ENCODE data around the gene CALHM3. TPM values are rescaled to one million over a fixed set of nuclear protein-coding genes. Genes with fewer than 3 reads are reported as not detected.

The CALHM3 gene
- total RNA-seq, 2 experiments from 2014 or later, result not detected

DNA sequence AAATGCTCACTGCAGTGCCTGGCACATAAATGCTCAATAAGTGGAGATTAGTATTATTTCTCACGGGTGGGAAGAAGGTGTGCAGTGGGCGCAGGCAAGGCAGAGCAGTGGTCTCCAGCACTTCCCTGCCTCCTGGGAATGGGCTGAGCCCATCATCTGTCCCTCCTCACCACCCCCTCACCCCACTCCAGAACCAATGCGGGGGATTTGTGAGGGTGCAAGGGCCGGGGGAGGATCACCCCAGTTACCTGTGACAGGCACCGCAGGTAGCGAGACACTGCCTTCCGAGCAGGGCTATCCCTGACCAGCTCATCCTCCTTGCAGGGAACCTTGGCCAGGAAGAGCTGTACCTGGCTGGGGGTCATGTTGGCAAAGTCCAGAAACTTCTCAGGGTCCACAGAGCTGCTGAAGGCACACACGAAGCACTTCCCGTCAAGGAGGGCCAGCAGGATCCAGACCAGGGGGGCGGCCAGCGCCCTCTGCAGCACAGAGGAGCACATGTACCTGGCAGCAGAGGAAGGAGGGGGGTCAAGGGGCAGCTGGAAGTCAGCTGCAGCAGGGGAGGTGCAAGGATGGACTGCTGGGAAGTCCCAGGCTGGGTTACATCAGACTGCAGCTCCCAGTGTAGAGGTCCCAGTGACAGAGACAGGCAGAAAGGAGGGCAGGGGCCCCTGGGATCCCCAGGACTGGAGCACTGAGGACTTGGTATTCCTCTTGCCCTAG lies 2.8 kb downstream of the CALHM3 start:
- ChIA-PET CTCF (ENCODE audit: unreplicated experiment) (interaction anchor here (1.2 kb wide), 1 partner anchor 61 kb away, joined by 6 read pairs; no protein-coding TSS in a partner anchor), POLR2A (interaction anchor here (1.2 to 2.6 kb wide), 2 partner anchors 10 to 14 kb away, joined by 3 to 13 read pairs; no protein-coding TSS in a partner anchor)
- peak; percentile 73 for DNase-seq (ENCODE audit: low spot score)
- Histone ChIP-seq H3K9me3 (ENCODE audit: low read length) (no peaks in the 10 kb centered on the region), H3K9me2 (ENCODE audit: insufficient read depth, low read length) (no peaks in the 10 kb centered on the region), H3K4me2 (ENCODE audit: low read length) (peak overlapping the region; percentile 17; the same call in 1 of the 2 replicates), H3K4me1 (ENCODE audit: insufficient read depth, low read length, poor library complexity, severe bottlenecking) (peaks cover 52% of the 10 kb centered on the region), H3K4me3 (ENCODE audit: low read depth, low read length, poor library complexity, severe bottlenecking) (no peak overlapping the region), H4K20me1 (ENCODE audit: insufficient read depth, low read length) (no peaks in the 10 kb centered on the region), H3K36me3 (ENCODE audit: insufficient read depth, low read length) (no peaks in the 10 kb centered on the region), H3K79me2 (ENCODE audit: insufficient read depth, low read depth, low read length) (no peaks in the 10 kb centered on the region), H3K27ac (ENCODE audit: low read depth, low read length, poor library complexity, severe bottlenecking) (no peak overlapping the region), H2AFZ (ENCODE audit: low read length) (peak overlapping the region; percentile 60; the same call in 1 of the 2 replicates)
- BruUV-seq (replicated peaks), result no TSS peak
- TF ChIP-seq, protein P1, sequence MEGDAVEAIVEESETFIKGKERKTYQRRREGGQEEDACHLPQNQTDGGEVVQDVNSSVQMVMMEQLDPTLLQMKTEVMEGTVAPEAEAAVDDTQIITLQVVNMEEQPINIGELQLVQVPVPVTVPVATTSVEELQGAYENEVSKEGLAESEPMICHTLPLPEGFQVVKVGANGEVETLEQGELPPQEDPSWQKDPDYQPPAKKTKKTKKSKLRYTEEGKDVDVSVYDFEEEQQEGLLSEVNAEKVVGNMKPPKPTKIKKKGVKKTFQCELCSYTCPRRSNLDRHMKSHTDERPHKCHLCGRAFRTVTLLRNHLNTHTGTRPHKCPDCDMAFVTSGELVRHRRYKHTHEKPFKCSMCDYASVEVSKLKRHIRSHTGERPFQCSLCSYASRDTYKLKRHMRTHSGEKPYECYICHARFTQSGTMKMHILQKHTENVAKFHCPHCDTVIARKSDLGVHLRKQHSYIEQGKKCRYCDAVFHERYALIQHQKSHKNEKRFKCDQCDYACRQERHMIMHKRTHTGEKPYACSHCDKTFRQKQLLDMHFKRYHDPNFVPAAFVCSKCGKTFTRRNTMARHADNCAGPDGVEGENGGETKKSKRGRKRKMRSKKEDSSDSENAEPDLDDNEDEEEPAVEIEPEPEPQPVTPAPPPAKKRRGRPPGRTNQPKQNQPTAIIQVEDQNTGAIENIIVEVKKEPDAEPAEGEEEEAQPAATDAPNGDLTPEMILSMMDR (conservative IDR thresholded peaks at IDR 0.05; ENCODE audit: low read length), result peak; percentile 83
- TF ChIP-seq EZH2phosphoT487 (IDR thresholded peaks at IDR 0.05; ENCODE audit: borderline replicate concordance, low read depth, low read length), result no peak
- intact Hi-C loops (cut with micrococcal nuclease; ENCODE audit: unreplicated experiment), result no loop called here

- H3K9me3 ChIP-seq (ENCODE audit: low read length), result no peaks in the 10 kb centered on the region
- CTCF ChIA-PET (ENCODE audit: unreplicated experiment), result interaction anchor here (0.6 kb wide), 1 partner anchor 10 kb away, joined by 4 read pairs; no protein-coding TSS in a partner anchor
These were observed 3.6 kb downstream of the CALHM3 start for GRCh38 chr10:103475437-103475836.

More at GRCh38 chr10:103475437-103475836, 3.6 kb downstream of the CALHM3 start:
- TF ChIP-seq EZH2phosphoT487 (IDR thresholded peaks at IDR 0.05; ENCODE audit: borderline replicate concordance, low read depth, low read length), result no peak
- TF ChIP-seq, protein P1 (conservative IDR thresholded peaks at IDR 0.05; ENCODE audit: low read length), result no peak
- Histone ChIP-seq H3K4me1 (ENCODE audit: insufficient read depth, low read length, poor library complexity, severe bottlenecking) (peaks cover 59% of the 10 kb centered on the region), H2AFZ (ENCODE audit: low read length) (no peak overlapping the region), H4K20me1 (ENCODE audit: insufficient read depth, low read length) (no peaks in the 10 kb centered on the region), H3K79me2 (ENCODE audit: insufficient read depth, low read depth, low read length) (no peaks in the 10 kb centered on the region), H3K4me2 (ENCODE audit: low read length) (no peak overlapping the region), H3K4me3 (ENCODE audit: low read depth, low read length, poor library complexity, severe bottlenecking) (no peak overlapping the region), H3K9me2 (ENCODE audit: insufficient read depth, low read length) (no peaks in the 10 kb centered on the region), H3K27ac (ENCODE audit: low read depth, low read length, poor library complexity, severe bottlenecking) (no peak overlapping the region), H3K36me3 (ENCODE audit: insufficient read depth, low read length) (no peaks in the 10 kb centered on the region)
- no TSS peak for BruUV-seq (replicated peaks)
- intact Hi-C loops (cut with micrococcal nuclease; ENCODE audit: unreplicated experiment), result no loop called here
- no peak for DNase-seq (ENCODE audit: low spot score)
- POLR2A ChIA-PET, result interaction anchor here (2.6 kb wide), 1 partner anchor 10 kb away, joined by 13 read pairs; no protein-coding TSS in a partner anchor
